ENCODE results near the gene ALB.

DNA sequence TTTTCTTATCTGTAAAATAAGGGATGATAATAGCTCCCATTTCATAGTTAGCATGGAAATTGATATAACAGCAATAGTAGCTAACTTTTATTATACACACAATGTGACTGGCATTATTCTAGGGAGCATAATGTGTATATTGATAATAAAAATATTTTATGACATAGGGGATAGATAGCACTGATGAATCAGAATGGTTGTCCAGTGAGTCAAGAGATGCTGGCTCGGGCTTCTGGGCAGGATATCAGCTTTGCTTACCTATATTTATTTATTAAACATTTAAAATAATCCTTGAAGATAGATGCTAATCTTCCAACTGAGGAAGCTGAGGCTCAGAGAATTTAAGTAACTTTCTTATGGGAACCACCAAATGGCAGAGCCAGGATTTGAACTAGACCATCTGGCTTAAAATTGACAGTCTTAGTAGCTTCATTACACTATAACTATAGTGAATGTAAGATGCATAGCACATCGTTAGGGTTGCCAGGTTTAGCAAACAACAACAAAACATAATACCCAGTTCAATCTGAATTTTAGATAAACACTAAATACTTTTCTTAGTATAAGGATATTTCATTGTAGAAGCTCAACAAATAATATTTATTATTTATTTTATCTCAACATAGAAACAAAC lies 34.6 kb downstream of the ALB start:
- TF ChIP-seq CTCF (IDR thresholded peaks at IDR 0.05) = no peak
- no peak for TF ChIP-seq POLR2A (IDR thresholded peaks at IDR 0.05)

All from esophagus squamous epithelium (tissue), 4 donors.